Neural progenitor cell (in vitro differentiated cells): ENCODE data around the gene PRKCD. TPM values are rescaled to one million over a fixed set of nuclear protein-coding genes. Genes with fewer than 3 reads are reported as not detected.
A peak's percentile ranks its signal among the peaks of the same experiment; 100 is the strongest.

Experiments used
- DNase-seq: peaks from one replicate; pipeline ENCODE4 v3.0.0-alpha.2; 2016; ENCODE audit warnings: low spot score
- H2AFZ ChIP-seq: fragments of 200-600 bp; sonication (generic); replicated peaks from 2 replicates; pipeline ENCODE4 v1.6.1; 2016; ENCODE audit warnings: antibody characterized with exemption
- H3F3A ChIP-seq: fragments of 200-600 bp; sonication (generic); 2 replicates; pipeline ENCODE4 v1.6.1; 2016; ENCODE audit warnings: antibody characterized with exemption, low read depth
- H3K27ac ChIP-seq: fragments of 200-600 bp; sonication (generic); 2 replicates; pipeline ENCODE4 v1.5.1; 2016; ENCODE audit warnings: mild to moderate bottlenecking
- H3K27me3 ChIP-seq: fragments of 200-600 bp; sonication (generic); 2 replicates; pipeline ENCODE4 v1.6.1; 2016; ENCODE audit warnings: mild to moderate bottlenecking, moderate library complexity
- H3K36me3 ChIP-seq: fragments of 200-600 bp; sonication (generic); 2 replicates; pipeline ENCODE4 v1.5.1; 2016
- H3K4me1 ChIP-seq: fragments of 200-600 bp; sonication (generic); 2 replicates; pipeline ENCODE4 v1.6.1; 2016; ENCODE audit warnings: mixed run types
- H3K4me2 ChIP-seq: fragments of 200-600 bp; sonication (generic); 2 replicates; pipeline ENCODE4 v1.6.1; 2016
- H3K4me3 ChIP-seq: fragments of 200-600 bp; sonication (generic); 2 replicates; pipeline ENCODE4 v1.5.1; 2016
- H3K79me2 ChIP-seq: fragments of 200-600 bp; sonication (generic); 2 replicates; pipeline ENCODE4 v1.6.1; 2016; ENCODE audit warnings: low read depth
- H3K9ac ChIP-seq: fragments of 200-600 bp; sonication (generic); 2 replicates; pipeline ENCODE4 v1.6.1; 2016
- H3K9me3 ChIP-seq: fragments of 200-600 bp; sonication (generic); 2 replicates; pipeline ENCODE4 v1.5.1; 2016; ENCODE audit warnings: low read depth
- H4K20me1 ChIP-seq: fragments of 200-600 bp; sonication (generic); 2 replicates; pipeline ENCODE4 v1.6.1; 2016; ENCODE audit warnings: low read depth
- H3K27ac Mint-ChIP-seq: 3 replicates; pipeline ENCODE4 v1.8.0; 2021; ENCODE audit warnings: mixed read lengths
- H3K27me3 Mint-ChIP-seq: 2 replicates; pipeline ENCODE4 v1.8.0; 2022; ENCODE audit warnings: low read depth, mild to moderate bottlenecking, inconsistent platforms, moderate library complexity, mixed read lengths; ENCODE audit not compliant: insufficient read depth
- H3K36me3 Mint-ChIP-seq: 3 replicates; pipeline ENCODE4 v1.8.0; 2021; ENCODE audit warnings: mixed read lengths
- H3K4me1 Mint-ChIP-seq: 3 replicates; pipeline ENCODE4 v1.8.0; 2021; ENCODE audit warnings: mixed read lengths
- H3K4me3 Mint-ChIP-seq: 3 replicates; pipeline ENCODE4 v1.8.0; 2021; ENCODE audit warnings: mild to moderate bottlenecking, moderate library complexity, mixed read lengths
- H3K9me3 Mint-ChIP-seq: 3 replicates; pipeline ENCODE4 v1.8.0; 2020; ENCODE audit warnings: mixed read lengths
- EZH2 ChIP-seq: fragments of 200-600 bp; sonication (generic); IDR thresholded peaks from 2 replicates; pipeline ENCODE4 v1.6.1; 2017; ENCODE audit warnings: antibody characterized with exemption, mild to moderate bottlenecking, moderate library complexity
- EZH2phosphoT487 ChIP-seq: fragments of 200-600 bp; sonication (generic); IDR thresholded peaks from 2 replicates; pipeline ENCODE4 v1.6.1; 2017; ENCODE audit warnings: antibody characterized with exemption
- total RNA-seq: library from RNA; depleted of rRNA; stranded (reverse); fragments of >200 nt; gene quantifications from 2 replicates; pipeline ENCODE4 v1.2.3, GENCODE V29; 2015; ENCODE audit warnings: low replicate concordance
- TF ChIP-seq, protein P1 (sequence below): fragments of 200-600 bp; sonication (generic); IDR thresholded peaks from 2 replicates; pipeline ENCODE4 v1.5.1; 2017; ENCODE audit warnings: antibody characterized with exemption, mild to moderate bottlenecking

Gene PRKCD
- total RNA-seq, 1 donor from 2014 or later: 8.9 TPM

DNA sequence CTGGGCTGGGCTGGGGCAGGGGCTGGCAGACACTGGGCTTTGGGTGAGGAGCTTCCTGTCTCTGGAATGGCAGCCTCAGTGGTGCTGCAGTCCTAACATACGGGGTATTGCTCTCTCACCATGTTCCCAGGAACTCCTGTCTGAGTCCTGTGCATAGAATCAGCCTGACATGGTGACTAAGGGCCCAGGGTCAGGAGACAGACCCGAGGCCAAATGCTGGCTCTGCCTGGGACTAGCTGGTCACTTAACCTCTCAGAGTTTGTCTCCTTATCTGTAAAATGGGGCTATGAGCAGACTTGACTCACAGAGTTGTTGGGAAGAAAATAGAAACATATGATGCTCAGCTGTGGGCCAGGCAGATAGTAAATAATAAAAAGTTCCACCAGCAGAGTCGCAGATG is 28.3 kb downstream of the PRKCD start:
- H2AFZ ChIP-seq: no peak overlapping the region
- H3K4me3 Mint-ChIP-seq: no peak overlapping the region
- peaks cover 11% of the 10 kb centered on the region for H3K4me1 Mint-ChIP-seq
- no peak overlapping the region for H3K4me2 ChIP-seq
- H3K9me3 Mint-ChIP-seq: no peaks in the 10 kb centered on the region
- H3F3A ChIP-seq: no peaks in the 10 kb centered on the region
- H3K79me2 ChIP-seq: no peaks in the 10 kb centered on the region
- no peak overlapping the region for H3K4me3 ChIP-seq
- no peaks in the 10 kb centered on the region for H3K27me3 ChIP-seq
- no peak overlapping the region for H3K27ac Mint-ChIP-seq
- no peaks in the 10 kb centered on the region for H3K9me3 ChIP-seq
- H3K9ac ChIP-seq: no peak overlapping the region
- H3K36me3 Mint-ChIP-seq: no peaks in the 10 kb centered on the region
- H3K27ac ChIP-seq: no peak overlapping the region
- H3K4me1 ChIP-seq: peaks cover 10% of the 10 kb centered on the region
- H4K20me1 ChIP-seq: no peaks in the 10 kb centered on the region
- TF ChIP-seq, protein P1, sequence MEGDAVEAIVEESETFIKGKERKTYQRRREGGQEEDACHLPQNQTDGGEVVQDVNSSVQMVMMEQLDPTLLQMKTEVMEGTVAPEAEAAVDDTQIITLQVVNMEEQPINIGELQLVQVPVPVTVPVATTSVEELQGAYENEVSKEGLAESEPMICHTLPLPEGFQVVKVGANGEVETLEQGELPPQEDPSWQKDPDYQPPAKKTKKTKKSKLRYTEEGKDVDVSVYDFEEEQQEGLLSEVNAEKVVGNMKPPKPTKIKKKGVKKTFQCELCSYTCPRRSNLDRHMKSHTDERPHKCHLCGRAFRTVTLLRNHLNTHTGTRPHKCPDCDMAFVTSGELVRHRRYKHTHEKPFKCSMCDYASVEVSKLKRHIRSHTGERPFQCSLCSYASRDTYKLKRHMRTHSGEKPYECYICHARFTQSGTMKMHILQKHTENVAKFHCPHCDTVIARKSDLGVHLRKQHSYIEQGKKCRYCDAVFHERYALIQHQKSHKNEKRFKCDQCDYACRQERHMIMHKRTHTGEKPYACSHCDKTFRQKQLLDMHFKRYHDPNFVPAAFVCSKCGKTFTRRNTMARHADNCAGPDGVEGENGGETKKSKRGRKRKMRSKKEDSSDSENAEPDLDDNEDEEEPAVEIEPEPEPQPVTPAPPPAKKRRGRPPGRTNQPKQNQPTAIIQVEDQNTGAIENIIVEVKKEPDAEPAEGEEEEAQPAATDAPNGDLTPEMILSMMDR: no peak
- TF ChIP-seq EZH2phosphoT487: no peak
- no peak for TF ChIP-seq EZH2
- H3K27me3 Mint-ChIP-seq: peaks cover 2% of the 10 kb centered on the region
- H3K36me3 ChIP-seq: no peaks in the 10 kb centered on the region
- no peak for DNase-seq

DNA sequence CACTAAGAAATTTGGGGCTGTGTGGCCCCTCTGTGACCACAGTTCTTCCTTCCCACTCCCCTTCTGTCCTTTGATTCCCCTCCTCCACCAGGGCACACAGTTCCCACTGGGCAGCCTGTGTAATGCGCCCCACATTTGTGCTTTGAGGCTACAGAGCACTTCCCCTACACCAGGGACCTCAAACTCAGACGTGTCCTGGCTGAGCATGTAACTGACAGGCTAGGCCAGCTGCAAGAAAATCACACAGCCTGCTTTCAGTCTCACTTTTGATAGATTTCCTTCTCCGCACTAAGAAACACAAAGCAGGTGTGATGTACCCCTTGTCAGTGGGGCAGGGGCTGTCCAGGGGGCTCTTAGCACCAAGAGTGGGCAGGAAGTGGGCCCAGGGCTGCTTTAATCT is 29.6 kb downstream of the PRKCD start:
- no peak overlapping the region for H3K4me3 Mint-ChIP-seq

DNA sequence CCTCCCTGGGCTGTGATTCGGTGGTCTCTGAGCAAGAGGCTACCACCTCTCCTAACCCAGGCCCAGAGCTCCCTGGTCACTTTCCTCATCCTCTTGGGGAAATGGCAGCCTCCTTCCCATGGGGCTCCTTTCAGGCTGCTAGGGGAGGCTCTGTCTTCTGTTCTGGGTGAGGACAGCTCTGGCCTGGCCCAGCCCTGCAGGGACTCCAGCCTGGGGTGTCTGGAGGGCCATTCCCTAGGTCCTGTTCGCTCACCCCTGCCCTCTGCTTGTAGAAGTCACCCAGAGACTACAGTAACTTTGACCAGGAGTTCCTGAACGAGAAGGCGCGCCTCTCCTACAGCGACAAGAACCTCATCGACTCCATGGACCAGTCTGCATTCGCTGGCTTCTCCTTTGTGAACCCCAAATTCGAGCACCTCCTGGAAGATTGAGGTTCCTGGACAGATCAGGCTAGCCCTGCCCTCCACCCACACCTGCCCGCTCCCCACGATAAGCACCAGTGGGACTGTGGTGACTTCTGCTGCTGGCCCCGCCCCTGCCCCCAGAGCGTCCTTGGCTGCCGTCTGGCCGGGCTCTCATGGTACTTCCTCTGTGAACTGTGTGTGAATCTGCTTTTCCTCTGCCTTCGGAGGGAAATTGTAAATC is 30.9 kb downstream of the PRKCD start:
- Histone ChIP-seq H3K27me3 (no peaks in the 10 kb centered on the region), H4K20me1 (no peaks in the 10 kb centered on the region), H3F3A (no peaks in the 10 kb centered on the region), H3K4me3 (no peak overlapping the region), H3K9me3 (no peaks in the 10 kb centered on the region), H3K36me3 (no peaks in the 10 kb centered on the region), H2AFZ (no peak overlapping the region), H3K9ac (no peak overlapping the region), H3K4me1 (peaks cover 10% of the 10 kb centered on the region), H3K4me2 (no peak overlapping the region), H3K27ac (no peak overlapping the region), H3K79me2 (no peaks in the 10 kb centered on the region)
- Mint-ChIP-seq H3K4me3 (no peak overlapping the region), H3K36me3 (no peaks in the 10 kb centered on the region), H3K27me3 (peaks cover 4% of the 10 kb centered on the region), H3K27ac (no peak overlapping the region), H3K9me3 (no peaks in the 10 kb centered on the region), H3K4me1 (peaks cover 15% of the 10 kb centered on the region)
- TF ChIP-seq EZH2 (no peak), EZH2phosphoT487 (no peak)
- TF ChIP-seq, protein P1: no peak
- DNase-seq: no peak

More for the DNA sequence above, 29.6 kb downstream of the PRKCD start:
- Histone ChIP-seq H3K9me3 (no peaks in the 10 kb centered on the region), H3K4me2 (no peak overlapping the region), H3K79me2 (no peaks in the 10 kb centered on the region), H3K4me3 (no peak overlapping the region), H4K20me1 (no peaks in the 10 kb centered on the region), H3K4me1 (peaks cover 10% of the 10 kb centered on the region), H2AFZ (no peak overlapping the region), H3K27ac (no peak overlapping the region), H3K9ac (no peak overlapping the region), H3K36me3 (no peaks in the 10 kb centered on the region), H3K27me3 (no peaks in the 10 kb centered on the region), H3F3A (no peaks in the 10 kb centered on the region)
- Mint-ChIP-seq H3K4me1 (peaks cover 15% of the 10 kb centered on the region), H3K9me3 (no peaks in the 10 kb centered on the region), H3K27me3 (peaks cover 2% of the 10 kb centered on the region), H3K36me3 (no peaks in the 10 kb centered on the region), H3K27ac (peak overlapping the region; percentile 58)
- TF ChIP-seq, protein P1: no peak
- TF ChIP-seq EZH2phosphoT487 (no peak), EZH2 (no peak)
- DNase-seq: no peak
